Femur (tissue), 1 donor: ENCODE measurements around the gene COX11.
A peak's percentile ranks its signal among the peaks of the same experiment; 100 is the strongest.

Source experiments
- DNase-seq: peaks from one replicate; pipeline ENCODE4 v3.0.0-alpha.2; 2017

Gene COX11, protein sequence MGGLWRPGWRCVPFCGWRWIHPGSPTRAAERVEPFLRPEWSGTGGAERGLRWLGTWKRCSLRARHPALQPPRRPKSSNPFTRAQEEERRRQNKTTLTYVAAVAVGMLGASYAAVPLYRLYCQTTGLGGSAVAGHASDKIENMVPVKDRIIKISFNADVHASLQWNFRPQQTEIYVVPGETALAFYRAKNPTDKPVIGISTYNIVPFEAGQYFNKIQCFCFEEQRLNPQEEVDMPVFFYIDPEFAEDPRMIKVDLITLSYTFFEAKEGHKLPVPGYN

DNA sequence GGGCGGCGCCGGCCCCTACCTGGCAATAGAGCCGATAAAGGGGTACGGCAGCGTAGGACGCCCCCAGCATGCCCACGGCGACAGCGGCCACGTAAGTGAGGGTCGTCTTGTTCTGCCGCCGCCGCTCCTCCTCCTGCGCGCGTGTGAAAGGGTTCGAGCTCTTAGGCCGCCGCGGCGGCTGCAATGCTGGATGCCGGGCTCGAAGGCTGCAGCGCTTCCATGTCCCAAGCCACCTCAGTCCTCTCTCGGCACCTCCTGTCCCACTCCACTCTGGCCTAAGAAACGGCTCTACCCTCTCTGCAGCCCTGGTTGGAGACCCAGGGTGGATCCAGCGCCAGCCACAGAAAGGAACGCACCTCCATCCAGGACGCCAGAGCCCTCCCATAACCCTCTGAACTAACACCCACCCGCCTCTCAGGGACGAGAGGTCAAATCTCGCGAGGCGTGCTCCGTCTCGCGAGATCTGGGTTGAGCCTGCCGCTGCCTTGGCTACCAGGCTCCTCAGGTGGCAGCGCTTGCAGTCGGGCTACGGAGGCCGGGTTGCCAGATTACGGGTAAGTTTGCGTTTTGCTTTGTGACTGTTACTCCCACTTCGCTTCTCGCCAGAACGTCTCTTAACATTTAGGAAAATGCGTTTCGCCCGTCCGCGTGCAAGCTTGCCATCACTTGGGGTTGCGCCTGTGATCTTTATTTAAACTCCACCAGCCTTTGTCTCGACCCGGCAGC, at the start of gene COX11, which contains the start of gene STXBP4:
Gene COX11 (minus strand): TSS at position 393 of the 726 bp plus-strand sequence. CDS start 8 bp downstream, at position 385.
Gene STXBP4 (plus strand): TSS at position 504 of the 726 bp plus-strand sequence. CDS start 17,455 bp downstream, outside the sequence.
- DNase-seq = peak; percentile 97

DNA sequence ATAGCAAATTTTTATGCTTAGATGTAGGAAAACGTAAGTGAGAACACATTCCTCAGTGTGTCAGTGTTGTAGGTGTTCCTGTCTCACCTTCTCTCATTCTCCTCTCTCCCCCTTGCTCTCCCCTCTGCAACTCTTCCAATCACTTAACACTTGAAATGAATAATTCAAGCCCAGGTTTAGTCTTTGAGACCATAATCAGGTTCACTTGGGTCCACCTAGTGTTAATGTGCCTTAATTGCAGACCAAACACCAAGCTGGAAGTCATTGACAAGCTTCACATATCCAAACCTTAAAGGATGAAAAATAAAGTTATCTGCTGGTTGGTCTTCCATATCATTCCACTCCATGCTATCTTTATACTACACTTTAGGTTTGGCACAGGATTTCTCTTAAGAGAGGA, 37.1 kb upstream of the COX11 start:
- no peak for DNase-seq

DNA sequence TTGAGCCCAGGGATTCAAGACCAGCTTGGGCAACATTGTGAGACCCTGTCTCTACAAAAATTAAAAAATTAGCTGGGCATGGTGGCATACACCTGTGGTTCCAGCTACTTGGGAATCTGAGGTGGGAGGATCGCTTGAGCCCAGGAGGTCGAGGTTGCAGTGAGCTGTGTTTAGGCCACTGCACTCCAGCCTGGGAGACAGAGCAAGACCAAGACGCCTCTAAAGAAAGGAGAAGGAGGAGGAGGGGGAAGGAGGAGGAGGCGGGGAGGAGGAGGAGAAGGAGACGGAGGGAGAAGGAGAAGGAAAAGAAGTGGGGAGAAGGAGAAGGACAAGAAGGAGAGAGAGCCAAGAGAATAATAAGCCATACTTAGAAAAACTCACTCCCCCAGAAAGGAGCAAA, 36.0 kb upstream of the COX11 start:
- DNase-seq = no peak

DNA sequence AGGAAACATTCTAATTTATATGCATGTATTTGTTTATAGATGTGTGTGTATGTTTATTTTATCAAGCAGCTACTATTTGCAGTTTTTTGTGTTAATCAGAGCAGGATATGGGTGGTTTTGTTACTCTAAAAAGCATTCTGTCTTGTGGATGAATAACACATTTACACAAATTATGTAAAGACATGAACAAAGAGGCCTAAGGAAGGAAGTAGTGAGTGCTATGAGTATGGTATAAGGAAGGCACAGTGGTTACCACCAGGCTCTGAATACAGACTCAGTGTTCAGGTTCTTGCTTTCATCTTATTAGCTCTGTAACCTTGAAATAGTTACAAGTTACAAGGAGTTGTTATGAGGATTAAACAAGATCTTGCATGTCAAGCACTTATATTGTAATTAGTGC, 34.0 kb upstream of the COX11 start:
- no peak for DNase-seq

DNA sequence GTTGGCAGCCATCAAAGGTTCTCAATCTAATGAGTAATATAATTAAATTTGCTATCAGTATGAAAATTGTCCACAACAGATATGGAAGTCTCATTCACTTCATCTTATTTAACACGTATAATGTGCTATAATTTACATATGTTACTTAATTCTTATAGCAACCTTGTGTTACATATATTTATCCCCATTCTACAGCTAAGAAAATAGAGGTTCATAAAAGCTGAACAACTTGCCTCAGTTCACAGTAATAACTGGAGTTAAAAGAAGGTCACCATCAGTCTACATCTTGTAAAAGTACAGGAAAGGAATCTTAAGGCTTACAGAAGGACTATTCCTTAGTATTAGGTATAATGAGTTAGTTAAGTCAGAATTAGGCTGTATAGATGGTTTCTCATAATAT, 28.0 kb upstream of the COX11 start:
- no peak for DNase-seq

DNA sequence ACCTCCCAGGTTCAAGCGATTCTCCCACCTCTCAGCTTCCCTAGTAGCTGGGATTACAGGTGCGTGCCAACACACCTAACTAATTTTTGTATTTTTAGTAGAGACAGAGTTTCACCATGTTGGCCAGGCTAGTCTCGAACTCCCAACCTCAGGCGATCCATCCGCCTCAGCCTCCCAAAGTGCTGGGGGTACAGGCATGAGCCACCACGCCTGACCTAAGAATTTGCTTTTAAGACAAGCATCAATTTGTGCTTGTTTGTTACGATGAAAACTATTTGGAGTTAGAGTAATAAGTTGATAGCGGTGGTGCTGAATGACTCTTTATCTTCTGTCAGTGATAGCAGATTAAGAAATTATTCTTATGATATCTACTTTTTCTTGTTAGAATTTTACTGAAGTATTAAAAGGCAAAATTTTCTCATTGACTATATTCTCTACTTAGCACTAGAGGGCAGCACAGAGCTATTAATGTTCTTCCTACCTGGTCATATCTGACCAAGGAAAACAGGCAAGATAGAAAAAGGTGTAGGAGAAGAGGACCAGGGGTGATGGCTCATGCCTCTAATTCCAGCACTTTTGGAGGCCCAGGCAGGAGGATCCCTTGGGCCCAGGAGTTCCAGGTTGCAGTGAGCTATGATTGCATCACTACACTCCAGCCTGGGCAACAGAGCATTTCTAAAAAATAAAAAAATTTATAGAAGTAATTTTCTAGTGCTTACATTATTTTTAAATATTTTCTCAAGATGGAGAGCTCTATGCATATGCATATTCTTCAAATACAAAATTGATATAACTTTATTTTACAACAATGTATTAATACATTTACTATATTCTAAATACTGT, 24.6 kb upstream of the COX11 start:
- DNase-seq = no peak

DNA sequence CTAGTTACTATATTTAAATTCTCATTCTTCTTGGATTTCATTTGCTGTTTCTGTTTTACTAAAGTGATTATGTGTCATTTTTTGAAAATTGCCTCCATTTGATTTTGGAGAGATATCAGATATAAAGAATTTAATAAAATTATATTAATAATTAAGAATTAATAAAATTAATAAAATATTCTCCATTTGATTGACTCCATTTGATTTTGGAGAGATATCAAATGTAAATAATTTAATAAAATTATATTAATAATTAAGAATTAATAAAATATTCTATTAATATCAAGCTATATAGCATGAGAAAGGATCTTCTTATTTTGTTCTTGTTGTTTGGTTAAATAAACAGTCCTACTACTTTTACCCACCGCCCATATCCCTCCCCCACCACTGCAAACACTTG, 23.1 kb upstream of the COX11 start:
- DNase-seq = no peak

DNA sequence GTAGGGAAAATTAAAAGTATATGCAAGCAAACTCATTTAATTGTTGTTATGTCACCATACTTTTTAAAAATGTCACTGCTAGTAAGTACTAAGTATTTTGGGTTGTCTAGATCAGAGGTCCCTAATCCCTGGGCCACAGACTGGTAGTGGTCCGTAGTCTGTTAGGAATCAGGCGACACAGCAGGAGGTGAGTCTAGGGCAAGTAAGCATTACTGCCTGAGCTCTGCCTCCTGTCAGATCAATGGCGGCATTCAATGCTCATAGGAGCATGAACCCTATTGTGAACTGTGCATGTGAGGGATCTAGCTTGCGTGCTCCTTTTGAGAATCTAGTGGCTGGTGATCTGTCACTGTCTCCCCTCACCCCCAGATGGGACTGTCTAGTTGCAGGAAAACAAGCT, 21.7 kb upstream of the COX11 start:
- no peak for DNase-seq

DNA sequence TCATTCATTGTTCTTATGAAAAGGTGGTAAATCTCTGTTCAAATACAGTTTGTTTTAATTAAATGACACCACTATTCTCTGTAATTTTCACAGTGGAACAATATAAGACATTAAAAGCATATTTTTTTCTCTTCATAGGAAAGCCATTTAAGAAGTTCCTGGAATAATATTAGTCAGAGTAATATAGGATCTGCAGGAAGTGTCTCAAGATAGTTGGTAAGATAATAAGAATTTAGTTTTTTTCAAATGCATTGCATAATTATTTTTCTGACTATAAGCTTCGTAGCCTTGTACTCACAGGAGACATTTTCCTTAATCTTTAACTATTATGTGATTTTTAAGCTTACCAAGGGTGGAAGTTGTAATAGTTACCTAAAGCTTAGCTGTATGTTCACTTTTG, 17.0 kb upstream of the COX11 start:
- DNase-seq = no peak

DNA sequence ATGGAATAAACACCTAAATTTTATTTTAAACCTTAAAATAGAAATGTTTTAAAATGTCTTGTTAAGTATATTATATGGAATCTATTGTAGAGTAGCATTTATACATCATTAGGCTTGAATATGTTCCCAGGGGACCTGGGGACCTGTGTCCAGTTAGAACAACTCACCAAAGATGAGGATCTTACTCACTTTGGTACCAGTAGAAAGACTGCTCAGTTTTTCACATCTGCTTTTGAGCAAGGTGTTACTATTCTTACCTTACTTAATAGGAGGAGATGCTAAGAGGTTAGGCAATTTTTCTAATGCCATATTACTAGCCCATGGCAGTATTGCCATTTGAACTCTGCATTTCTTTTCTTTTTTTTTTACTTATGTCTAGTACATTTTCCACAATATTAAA, 14.8 kb upstream of the COX11 start:
- DNase-seq = no peak

DNA sequence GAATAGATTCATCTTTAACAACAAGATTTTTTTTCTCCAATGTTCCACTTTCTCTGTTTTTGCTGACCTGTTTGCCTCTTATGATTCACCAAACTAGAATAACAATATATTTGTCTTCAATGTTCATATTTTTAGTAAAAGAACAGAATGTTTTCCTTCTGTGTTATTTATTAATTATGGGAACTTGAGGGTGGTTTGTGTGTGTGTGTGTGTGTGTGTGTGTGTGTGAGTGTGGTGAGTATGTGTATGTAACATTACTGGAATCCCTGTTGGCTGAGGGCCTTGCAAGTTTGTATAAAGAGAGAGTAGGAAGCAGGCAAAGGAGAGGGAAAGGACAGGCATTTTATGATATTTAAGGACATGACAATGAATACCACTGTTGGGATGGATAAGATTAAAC, 13.9 kb upstream of the COX11 start:
- DNase-seq = no peak

DNA sequence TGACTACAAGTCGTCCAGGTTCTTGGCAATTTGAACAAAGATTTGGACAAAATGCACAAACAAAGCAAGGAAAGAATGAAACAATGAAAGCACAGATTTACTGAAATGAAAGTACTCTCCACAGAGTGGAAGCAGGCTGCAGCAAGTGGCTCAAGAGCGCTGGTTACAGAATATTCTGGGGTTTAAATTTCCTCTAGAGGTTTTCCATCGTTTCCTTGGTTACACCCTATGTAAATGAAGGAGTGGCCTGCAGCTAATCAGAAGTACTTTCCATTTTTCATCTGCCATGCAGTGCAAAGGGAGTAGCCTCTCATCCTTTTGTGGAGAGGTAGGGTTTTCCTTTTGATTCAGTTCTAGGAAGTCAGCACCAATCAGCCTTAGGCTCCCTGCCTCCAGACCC, 11.9 kb upstream of the COX11 start:
- DNase-seq = no peak

DNA sequence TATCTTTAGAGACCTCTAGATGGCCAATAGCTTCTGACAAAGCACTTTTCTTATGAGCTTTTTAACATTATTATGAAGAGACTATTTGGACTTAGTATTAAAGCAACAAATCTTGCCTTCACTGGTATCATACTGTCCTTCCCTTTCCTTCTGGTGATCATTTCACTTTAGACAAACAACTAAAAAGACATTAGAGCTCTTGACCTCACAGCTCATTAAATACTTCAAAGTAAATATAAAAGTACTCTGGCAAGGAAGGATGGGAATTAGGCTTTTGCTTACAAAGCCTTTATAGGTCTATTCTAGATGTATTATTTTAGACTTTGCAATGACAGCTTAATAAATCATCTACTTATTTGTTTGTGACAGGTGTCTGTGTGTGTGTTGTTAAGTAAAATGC, 11.2 kb upstream of the COX11 start:
- no peak for DNase-seq

DNA sequence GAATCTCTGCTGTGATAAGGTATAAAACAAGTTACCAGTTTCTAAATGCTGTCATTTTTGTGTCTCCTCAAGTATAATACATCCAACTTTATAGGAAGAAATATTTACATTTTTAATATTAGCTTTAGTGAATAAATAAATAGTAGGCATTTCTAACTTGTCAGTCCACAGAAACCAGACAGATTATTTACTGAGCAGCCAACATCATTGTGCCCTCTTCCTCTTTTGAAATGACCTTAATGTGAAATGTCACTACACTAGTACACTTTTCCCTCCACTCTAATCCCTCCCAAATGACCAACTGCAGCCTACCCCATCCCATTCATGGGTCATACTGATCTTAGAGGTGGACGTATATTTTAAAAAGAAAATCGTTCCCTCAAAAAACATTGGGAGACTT, 9.3 kb upstream of the COX11 start:
- DNase-seq = no peak

DNA sequence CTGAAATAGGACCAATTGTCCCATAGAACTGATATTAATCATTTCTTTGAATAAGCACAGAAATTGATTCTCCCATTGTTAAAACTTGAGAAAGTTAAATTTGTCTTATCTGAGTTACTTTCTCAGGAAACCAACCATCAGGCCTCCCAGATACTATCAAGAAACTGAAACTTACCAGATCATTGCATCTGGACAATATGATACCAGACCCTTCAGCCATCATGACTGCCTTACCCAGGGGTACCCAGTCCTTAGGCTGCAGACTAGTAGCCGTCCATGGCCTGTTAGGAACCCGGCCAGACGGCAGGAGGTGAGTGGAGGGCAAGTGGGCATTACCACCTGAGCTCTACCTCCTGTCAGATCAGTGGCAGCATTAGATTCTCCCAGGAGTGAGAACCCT, 7.9 kb upstream of the COX11 start:
- no peak for DNase-seq

DNA sequence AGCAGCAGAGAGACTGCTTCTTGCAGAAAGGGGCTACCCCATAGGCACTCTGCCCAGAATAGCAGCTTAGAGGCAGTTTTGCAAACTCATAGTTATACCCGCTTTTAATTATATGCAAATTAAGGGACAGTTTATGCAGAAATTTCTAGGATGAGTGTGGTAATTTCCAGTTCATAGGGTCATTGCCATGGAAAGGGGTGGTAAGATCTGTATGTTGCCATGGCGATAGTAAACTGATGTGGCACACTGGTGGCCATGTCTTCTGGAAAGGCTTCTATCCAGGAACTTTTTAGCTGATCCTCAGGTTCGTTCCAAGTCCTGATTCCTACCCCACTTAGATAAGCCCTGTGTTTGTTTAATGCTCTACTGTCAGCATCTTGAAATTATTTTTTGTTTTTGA, 6.3 kb upstream of the COX11 start:
- DNase-seq = no peak

DNA sequence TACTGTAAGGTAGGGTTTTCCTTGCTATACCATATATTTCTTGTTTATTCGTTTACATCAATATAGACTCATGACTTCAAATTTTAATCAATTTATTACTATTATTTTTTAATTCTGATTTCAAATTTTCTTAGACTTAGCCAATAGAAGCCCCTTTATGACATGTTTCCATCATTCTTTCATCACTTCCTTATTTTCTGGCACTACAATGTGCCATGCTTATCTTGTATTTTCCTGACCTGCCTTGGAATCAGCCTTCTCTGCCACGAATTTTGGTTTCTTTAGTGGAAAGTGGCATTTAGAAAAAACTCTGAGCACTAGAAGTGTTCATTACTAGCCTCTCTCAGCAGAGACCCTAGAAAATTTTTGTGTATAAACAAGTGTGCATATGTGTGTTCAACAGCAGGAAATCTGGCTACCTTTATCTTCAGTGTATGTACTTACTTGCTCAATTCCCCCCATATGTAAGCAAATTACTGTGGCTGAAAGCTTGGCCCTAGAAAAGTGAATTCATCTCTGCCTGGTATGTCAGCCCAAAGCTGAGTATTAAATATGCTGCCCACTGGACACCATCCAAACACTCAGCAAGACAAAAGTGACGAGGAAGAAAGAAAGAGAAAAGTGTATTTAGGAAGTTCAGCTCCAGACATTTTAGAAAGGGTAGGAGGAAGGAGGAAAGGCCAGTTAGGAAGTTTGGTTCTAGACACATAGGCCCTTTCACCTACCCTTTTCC, 4.1 kb upstream of the COX11 start:
- DNase-seq = no peak

DNA sequence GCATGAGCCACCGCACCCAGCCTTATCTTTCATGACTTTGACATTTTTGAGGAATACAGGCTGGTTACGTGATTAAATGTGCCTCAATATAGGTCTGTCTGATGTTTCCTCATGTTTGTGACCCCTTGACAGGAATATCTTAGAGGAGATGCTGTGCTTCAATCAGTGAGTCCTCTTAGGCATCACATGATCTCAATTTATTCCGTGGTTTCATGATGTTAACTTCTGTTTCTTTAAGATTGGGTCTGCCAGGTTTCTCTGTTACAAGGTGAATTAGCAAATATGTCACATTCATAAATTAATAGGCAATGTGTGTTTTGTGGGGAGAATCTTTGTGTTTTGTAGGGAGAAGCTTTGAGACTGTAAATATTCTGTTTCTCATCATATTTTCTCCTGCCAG, 3.4 kb upstream of the COX11 start:
- no peak for DNase-seq

DNA sequence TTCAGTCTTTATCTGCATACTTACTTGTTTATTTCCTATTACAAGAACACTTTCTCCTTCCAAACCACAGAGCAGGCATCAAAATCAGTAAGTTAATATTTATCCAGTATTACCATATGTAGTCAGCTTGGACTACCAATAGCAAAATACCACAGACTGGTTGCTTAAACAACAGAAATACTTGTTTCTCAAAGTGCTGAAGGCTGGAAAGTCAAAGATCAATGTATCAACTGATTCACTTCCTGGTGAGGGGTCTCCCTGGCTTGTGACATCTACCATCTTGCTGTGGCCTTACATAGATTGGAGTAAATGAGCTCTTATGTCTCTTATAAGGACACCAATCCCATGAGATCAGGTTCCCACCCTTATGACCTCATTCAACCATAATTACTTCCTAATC, 2.7 kb upstream of the COX11 start:
- no peak for DNase-seq

DNA sequence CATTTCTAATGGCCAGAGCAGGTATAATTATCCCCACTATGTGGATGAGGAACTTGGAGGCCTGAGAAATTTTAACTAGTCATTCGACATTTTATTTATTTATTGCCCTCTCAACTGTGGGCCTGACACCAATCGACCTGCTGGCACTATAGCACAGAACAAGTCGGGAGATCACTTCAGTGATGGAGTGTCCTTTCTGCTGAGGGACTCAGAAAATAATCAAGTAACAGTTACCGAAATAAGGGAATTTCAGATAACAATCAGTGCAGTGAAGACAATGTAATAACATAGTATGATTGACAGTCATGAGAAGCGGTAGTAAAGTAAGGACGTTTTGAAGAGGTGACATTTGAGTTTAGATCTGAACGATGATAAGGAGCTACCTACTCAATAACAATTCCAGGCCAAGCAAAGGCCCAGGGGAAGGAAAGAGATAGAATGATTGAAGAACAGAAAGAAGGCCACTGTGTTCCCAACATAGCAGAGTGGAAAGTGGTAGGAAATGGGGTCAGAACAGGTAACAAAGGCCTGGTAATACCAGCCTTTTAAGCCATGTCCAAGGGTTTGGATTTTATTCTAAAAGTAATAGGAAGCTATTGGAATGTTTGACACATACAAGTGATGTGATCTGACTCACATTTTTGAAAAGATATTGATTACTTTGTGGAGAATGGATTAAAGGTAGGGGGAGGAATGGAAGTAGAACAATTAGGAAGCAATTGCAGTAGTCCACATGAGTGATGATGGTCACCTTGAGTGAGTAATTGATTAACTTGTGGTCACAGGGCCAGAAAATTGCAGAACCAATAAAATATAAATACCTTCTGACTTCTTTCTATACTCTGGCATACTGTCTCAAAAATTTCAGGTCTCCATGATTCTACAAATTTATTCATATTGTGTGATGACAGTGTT, 1.5 kb upstream of the COX11 start:
- DNase-seq = no peak

DNA sequence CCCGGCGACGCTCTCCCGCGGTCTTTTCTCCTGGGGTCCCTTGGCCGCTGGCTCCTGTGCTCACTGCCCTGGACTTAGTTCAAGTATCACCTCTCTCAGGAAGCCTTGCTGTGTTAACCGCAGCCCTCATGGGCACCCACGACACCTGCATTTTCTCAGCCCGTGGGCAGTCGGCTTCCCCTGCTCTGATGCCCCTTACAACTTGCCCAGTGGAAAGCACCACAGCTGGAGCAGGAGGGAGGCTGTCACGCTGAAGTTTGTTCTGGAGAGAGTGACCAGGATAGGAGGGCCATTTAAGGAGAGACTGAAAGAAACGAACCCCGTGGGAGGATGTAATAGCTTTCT, 506 bp upstream of the COX11 start:
- DNase-seq = no peak
